SH-SY5Y (cell line): ENCODE results near the gene GLOD4.

ENCODE experiments used
- GATA2 ChIP-seq: IDR thresholded peaks from 2 replicates; pipeline ENCODE4 v1.6.1; 2011; ENCODE audit warnings: mild to moderate bottlenecking, low read depth, low read length
- GATA3 ChIP-seq: IDR thresholded peaks from 2 replicates; pipeline ENCODE4 v1.6.1; 2011; ENCODE audit warnings: low read depth, mild to moderate bottlenecking, low read length, moderate library complexity

DNA sequence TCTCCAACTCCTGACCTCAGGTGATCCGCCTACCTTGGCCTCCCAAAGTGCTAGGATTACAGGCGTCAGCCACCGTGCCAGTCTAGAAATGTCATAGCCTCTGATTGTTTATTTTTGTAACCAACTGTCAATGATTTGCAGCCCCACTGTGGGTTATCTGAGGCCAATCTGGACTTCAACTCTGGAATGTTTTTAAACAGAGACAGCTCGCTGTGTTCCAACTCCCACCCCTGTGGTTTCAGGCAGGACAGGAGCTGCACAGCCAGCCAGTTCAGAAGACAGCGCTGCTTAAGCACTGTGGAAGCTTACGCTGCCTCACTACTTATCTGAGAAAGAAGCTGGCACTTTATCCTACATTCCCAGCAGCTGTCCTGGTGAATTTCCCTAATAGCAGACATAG, 19.6 kb upstream of the GLOD4 start:
- TF ChIP-seq GATA2: no peak
- TF ChIP-seq GATA3: no peak
